K562 (cell line): ENCODE measurements around the gene S100G. TPM values are rescaled to one million over a fixed set of nuclear protein-coding genes. Genes with fewer than 3 reads are reported as not detected.
A peak's percentile ranks its signal among the peaks of the same experiment; 100 is the strongest.

Experiments
- ATAC-seq: fragments of 200-7000 bp; cut with Tn5 transposase; 3 replicates; pipeline ENCODE4 v1.9.1; 2020; ENCODE audit warnings: moderate library complexity
- BruUV-seq: library from RNA; stranded (reverse); fragments of 400-500 nt; replicated peaks from 2 replicates; lab custom pipeline; 2021; lab: Mats Ljungman, UMichigan
- CTCF ChIA-PET: fragments of 300-600 bp; formaldehyde crosslinking; extraction: SDS; loops from one replicate; lab custom pipeline; 2021; ENCODE audit warnings: low intra/inter-chr PET ratio; lab: Yijun Ruan, JAX
- POLR2A ChIA-PET: fragments of 300-600, 350-650 bp; sonication (Branson Sonifier 250); formaldehyde crosslinking; extraction: SDS; loops from one replicate; lab custom pipeline; 2021; ENCODE audit warnings: antibody characterized with exemption, inconsistent platforms; lab: Yijun Ruan, JAX
- DNase-seq, 4 experiments: peaks; one replicate each; pipeline versions ENCODE4 v3.0.0 to v3.0.0-alpha.2; 2011 to 2018; ENCODE audit warnings: low spot score in 3 of 4, mixed read lengths in 3 of 4; ENCODE audit errors: extremely low read depth in 1 of 4
- FAIRE-seq: peaks from 2 replicates; lab custom pipeline; 2011; peaks lifted over from hg19 to GRCh38; lab: Jason Lieb, UNC
- H2AFZ ChIP-seq: 2 replicates; pipeline ENCODE4 v1.6.0; 2011; ENCODE audit warnings: low read depth, low read length, control low read depth, inconsistent platforms
- H3K27ac ChIP-seq: fragments of 200-600 bp; 3 replicates; pipeline ENCODE4 v1.8.0; 2011; ENCODE audit warnings: low read depth, mild to moderate bottlenecking, control low read depth, inconsistent platforms, low read length, moderate library complexity, mixed read lengths; ENCODE audit errors: extremely low read depth
- H3K27me3 ChIP-seq, 2 experiments: fragments of 300-600 bp in 1 of 2; 2 replicates in 1 of 2; 3 replicates in 1 of 2; pipeline versions ENCODE4 v1.6.0 to v1.8.0; 2011; ENCODE audit warnings: inconsistent platforms in 2 of 2, low read length in 2 of 2, mild to moderate bottlenecking in 1 of 2, mixed read lengths in 1 of 2, moderate library complexity in 1 of 2; ENCODE audit not compliant: control insufficient read depth in 2 of 2, insufficient read depth in 2 of 2
- H3K36me3 ChIP-seq: fragments of 300-600 bp; 3 replicates; pipeline ENCODE4 v1.8.0; 2011; ENCODE audit warnings: mild to moderate bottlenecking, low read length, inconsistent platforms; ENCODE audit not compliant: control insufficient read depth, insufficient read depth
- H3K4me1 ChIP-seq, 2 experiments: fragments of 200-600 bp in 1 of 2; replicated peaks in 1 of 2; 2 replicates in 1 of 2; 3 replicates in 1 of 2; pipeline versions ENCODE4 v1.5.1 to v1.8.0; 2011; ENCODE audit warnings: inconsistent platforms in 2 of 2, low read length in 2 of 2, mild to moderate bottlenecking in 1 of 2, mixed read lengths in 1 of 2, moderate library complexity in 1 of 2; ENCODE audit not compliant: control insufficient read depth in 2 of 2, insufficient read depth in 2 of 2
- H3K4me2 ChIP-seq: 2 replicates; pipeline ENCODE4 v1.6.1; 2011; ENCODE audit warnings: low read length, control low read depth, inconsistent platforms, mixed read lengths; ENCODE audit not compliant: insufficient read depth
- H3K4me3 ChIP-seq: fragments of 200-600 bp; sonication (generic), shearing (Covaris generic); 2 replicates; pipeline ENCODE4 v1.5.1; 2016; ENCODE audit warnings: control low read depth, inconsistent platforms
- H3K79me2 ChIP-seq: fragments of 200-600 bp; 3 replicates; pipeline ENCODE4 v1.8.0; 2011; ENCODE audit warnings: low read length, inconsistent platforms; ENCODE audit not compliant: control insufficient read depth, insufficient read depth
- H3K9ac ChIP-seq, 2 experiments: 2 replicates each; pipeline versions ENCODE4 v1.6.0 to v1.6.1; 2011; ENCODE audit warnings: low read depth in 2 of 2, low read length in 2 of 2, control low read depth in 1 of 2, inconsistent platforms in 1 of 2, mild to moderate bottlenecking in 1 of 2, mixed read lengths in 1 of 2; ENCODE audit not compliant: insufficient read depth in 1 of 2
- H3K9me1 ChIP-seq: one replicate; pipeline ENCODE4 v1.6.0; 2011; ENCODE audit warnings: inconsistent platforms, mild to moderate bottlenecking, low read length, moderate library complexity; ENCODE audit not compliant: control insufficient read depth, insufficient read depth
- H3K9me3 ChIP-seq: replicated peaks from 2 replicates; pipeline ENCODE4 v1.5.1; 2011; ENCODE audit warnings: low read depth, low read length, inconsistent platforms; ENCODE audit not compliant: control insufficient read depth, insufficient read depth
- H4K20me1 ChIP-seq: replicated peaks from 2 replicates; pipeline ENCODE4 v1.6.1; 2011; ENCODE audit warnings: low read length, inconsistent platforms, mixed read lengths; ENCODE audit not compliant: control insufficient read depth, insufficient read depth
- ADNP ChIP-seq: fragments of 200-800 bp; sonication (Bioruptor generic); IDR thresholded peaks from 2 replicates; pipeline ENCODE4 v1.6.1; 2016; ENCODE audit warnings: missing genetic modification characterization, missing compliant biosample characterization
- ATF7 ChIP-seq: fragments of 450-650 bp; IDR thresholded peaks from 2 replicates; pipeline ENCODE4 v1.7.1; 2014; ENCODE audit warnings: mild to moderate bottlenecking, moderate library complexity
- CEBPG ChIP-seq, 3 experiments: fragments of 200-800 bp in 1 of 3; sonication (Bioruptor generic) in 1 of 3; sonication (generic) in 1 of 3; formaldehyde crosslinking in 1 of 3; IDR thresholded peaks in 2 of 3; conservative IDR thresholded peaks in 1 of 3; 2 replicates each; pipeline versions ENCODE4 v1.6.1 to v1.8.0; 2016 to 2022; ENCODE audit warnings: missing compliant biosample characterization in 2 of 3, missing genetic modification characterization in 2 of 3, mild to moderate bottlenecking in 1 of 3, missing genetic modification reagents in 1 of 3
- CTBP1 ChIP-seq: fragments of 450-650 bp; IDR thresholded peaks from 2 replicates; pipeline ENCODE4 v1.6.1; 2016; ENCODE audit warnings: borderline replicate concordance
- FOXA1 ChIP-seq: fragments of 450-650 bp; IDR thresholded peaks from 2 replicates; pipeline ENCODE4 v1.6.1; 2016; ENCODE audit warnings: mild to moderate bottlenecking, borderline replicate concordance
- HIVEP1 ChIP-seq: fragments of 250-450 bp; sonication (Bioruptor Pico); IDR thresholded peaks from 2 replicates; pipeline ENCODE4 v1.4.0; 2020; ENCODE audit warnings: mild to moderate bottlenecking
- HMG20B ChIP-seq: fragments of 250-450 bp; sonication (Bioruptor Pico); IDR thresholded peaks from 2 replicates; pipeline ENCODE4 v1.5.0; 2021; ENCODE audit warnings: mild to moderate bottlenecking
- NONO ChIP-seq, 2 experiments: fragments of 200-400 bp in 1 of 2; fragments of 450-650 bp in 1 of 2; formaldehyde crosslinking in 1 of 2; IDR thresholded peaks; 2 replicates each; pipeline ENCODE4 v1.6.1; 2017; ENCODE audit warnings: low read depth in 2 of 2, mild to moderate bottlenecking in 2 of 2, moderate library complexity in 2 of 2, low read length in 1 of 2
- POLR2AphosphoS5 ChIP-seq: IDR thresholded peaks from 2 replicates; pipeline ENCODE4 v1.6.1; 2011; ENCODE audit warnings: mild to moderate bottlenecking, low read depth, low read length, moderate library complexity; ENCODE audit not compliant: control insufficient read depth, insufficient read depth
- RAD21 ChIP-seq, 2 experiments: fragments of 250-450 bp in 1 of 2; fragments of 450-650 bp in 1 of 2; sonication (Bioruptor Pico) in 1 of 2; formaldehyde crosslinking in 1 of 2; IDR thresholded peaks in 1 of 2; conservative IDR thresholded peaks in 1 of 2; 2 replicates each; pipeline versions ENCODE4 v1.4.0 to v1.8.0; 2020 to 2022; ENCODE audit warnings: mild to moderate bottlenecking in 2 of 2, moderate library complexity in 1 of 2
- RBFOX2 ChIP-seq: fragments of 200-400 bp; formaldehyde crosslinking; IDR thresholded peaks from 2 replicates; pipeline ENCODE4 v1.6.1; 2017; ENCODE audit warnings: low read depth, mild to moderate bottlenecking, low read length, moderate library complexity
- RBM34 ChIP-seq: fragments of 200-400 bp; formaldehyde crosslinking; IDR thresholded peaks from 2 replicates; pipeline ENCODE4 v1.6.1; 2018; ENCODE audit warnings: low read length, borderline replicate concordance; ENCODE audit not compliant: insufficient read depth
- ZNF121 ChIP-seq: sonication (generic); formaldehyde crosslinking; conservative IDR thresholded peaks from 2 replicates; pipeline ENCODE4 v1.8.0; 2022; ENCODE audit warnings: missing genetic modification reagents
- ZNF780A ChIP-seq: fragments of 250-450 bp; sonication (Bioruptor Pico); IDR thresholded peaks from 2 replicates; pipeline ENCODE4 v1.5.0; 2021; ENCODE audit warnings: mild to moderate bottlenecking
- in situ Hi-C: fragments of 300-500 bp; cut with MboI; formaldehyde crosslinking; loops from 4 replicates; pipeline ENCODE4 v1.15.0; 2018; ENCODE audit warnings: inconsistent platforms, mixed read lengths
- intact Hi-C: fragments of 100-400 bp; cut with micrococcal nuclease; formaldehyde crosslinking; loops from 2 replicates; pipeline ENCODE4 v1.14.2; 2022
- polyA plus RNA-seq, 8 experiments: library from polyadenylated mRNA; depleted of rRNA in 4 of 8; stranded (reverse) in 5 of 8; unstranded in 3 of 8; fragments of >200 nt; fragmentation: Nextera tagmentation in 2 of 8; fragmentation: Illumina TruSeq in 1 of 8; extraction: Ambion mirVana in 2 of 8; extraction: Trizol in 1 of 8; gene quantifications; 2 replicates each; pipeline versions ENCODE4 v1.2.1 to v1.2.3, GENCODE V29; 2011 to 2014; ENCODE audit warnings: inconsistent platforms in 1 of 8, missing spikeins in 1 of 8
- total RNA-seq, 7 experiments: library from RNA; depleted of rRNA in 6 of 7; stranded (reverse); fragments of >200 nt in 6 of 7; fragmentation: Illumina TruSeq in 2 of 7; extraction: Trizol in 2 of 7; gene quantifications; 2 replicates each; pipeline versions ENCODE4 v1.2.1 to v1.2.3, GENCODE V29; 2011 to 2021; ENCODE audit warnings: low replicate concordance in 1 of 7
- TF ChIP-seq, protein P1 (sequence below): fragments of 450-650 bp; formaldehyde crosslinking; IDR thresholded peaks from 2 replicates; pipeline ENCODE4 v1.4.0; 2020; ENCODE audit warnings: mild to moderate bottlenecking, moderate library complexity
- TF ChIP-seq, protein P2 (sequence below): fragments of 450-650 bp; IDR thresholded peaks from 2 replicates; pipeline ENCODE4 v1.7.0; 2016; ENCODE audit warnings: borderline replicate concordance
- TF ChIP-seq, protein P3 (sequence below): fragments of 250-450 bp; sonication (Bioruptor Pico); IDR thresholded peaks from 2 replicates; pipeline ENCODE4 v1.5.0; 2020; ENCODE audit warnings: mild to moderate bottlenecking

Gene S100G
- total and polyA plus RNA-seq, 9 of the 15 experiments (the other 6 are each of a cell fraction or from before 2014, with no cell fraction given) = not detected

DNA sequence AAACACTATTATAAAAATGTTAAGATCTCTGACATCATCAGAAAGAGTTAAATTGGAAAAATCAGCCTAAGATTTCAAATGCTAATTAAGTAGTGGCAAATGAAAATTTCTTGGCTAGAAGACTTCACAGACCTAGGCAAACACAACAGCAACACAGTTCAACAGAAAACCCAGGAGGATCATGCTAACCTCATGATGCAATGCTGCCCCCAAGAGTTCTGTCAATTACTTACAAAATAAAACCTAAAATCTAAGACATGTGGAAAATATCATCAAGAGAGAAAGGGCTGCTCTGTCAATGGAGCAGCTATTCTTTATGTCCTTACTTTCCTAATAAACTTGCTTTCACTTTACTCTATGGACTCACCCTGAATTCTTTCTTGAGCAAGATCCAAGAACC, 21.0 kb downstream of the S100G start:
- H2AFZ ChIP-seq = no peak overlapping the region
- peaks cover 18% of the 10 kb centered on the region; the same call in 2 of the 3 replicates for H3K36me3 ChIP-seq
- no peak overlapping the region for H3K27ac ChIP-seq
- no peaks in the 10 kb centered on the region for H3K79me2 ChIP-seq
- no peak overlapping the region for H3K4me2 ChIP-seq
- peak; percentile 42 to 59 (median 48) for DNase-seq
- H3K4me1 ChIP-seq = no peaks in the 10 kb centered on the region
- ChIA-PET CTCF (interaction anchor here (1.5 kb wide), 1 partner anchor 226 kb away, joined by 5 read pairs; no protein-coding TSS in a partner anchor), POLR2A (no interaction called here)
- BruUV-seq = no TSS peak
- H4K20me1 ChIP-seq = no peaks in the 10 kb centered on the region
- H3K27me3 ChIP-seq = no peaks in the 10 kb centered on the region
- H3K4me3 ChIP-seq = no peak overlapping the region
- H3K9me1 ChIP-seq = no peaks in the 10 kb centered on the region
- peak; percentile 70 for FAIRE-seq
- ATAC-seq = peak; percentile 86
- in situ Hi-C loops = loop anchor here (25.0 kb wide), 1 partner anchor 409 kb away; no protein-coding TSS in a partner anchor
- no peaks in the 10 kb centered on the region for H3K9me3 ChIP-seq
- intact Hi-C loops = loop anchor here (2.0 kb wide), 2 partner anchors 42 to 234 kb away; no protein-coding TSS in a partner anchor
- no peak overlapping the region for H3K9ac ChIP-seq
- TF ChIP-seq FOXA1 (no peak), HMG20B (CRISPR knock-in tag) (no peak), POLR2AphosphoS5 (no peak), NONO (IDR thresholded peaks at IDR 0.05; ENCODE audit: low read depth in 2 of 2, low read length in 1 of 2) (no peak), ZNF780A (CRISPR knock-in tag) (no peak), ZNF121 (CRISPR knock-in tag) (no peak), ATF7 (no peak), CTBP1 (no peak), RBM34 (no peak), ADNP (tag) (no peak), RBFOX2 (no peak), CEBPG (CRISPR knock-in tag; IDR thresholded peaks at IDR 0.05) (no peak), CEBPG (tag; conservative IDR thresholded peaks at IDR 0.05 in 1 of 2, IDR thresholded peaks at IDR 0.05 in 1 of 2) (peak in 1 of 2 experiments; percentile 57; a peak in 2 of 4 replicates), HIVEP1 (no peak), RAD21 (CRISPR knock-in tag; conservative IDR thresholded peaks at IDR 0.05 in 1 of 2, IDR thresholded peaks at IDR 0.05 in 1 of 2) (peak; percentile 70)
- TF ChIP-seq, protein P1, sequence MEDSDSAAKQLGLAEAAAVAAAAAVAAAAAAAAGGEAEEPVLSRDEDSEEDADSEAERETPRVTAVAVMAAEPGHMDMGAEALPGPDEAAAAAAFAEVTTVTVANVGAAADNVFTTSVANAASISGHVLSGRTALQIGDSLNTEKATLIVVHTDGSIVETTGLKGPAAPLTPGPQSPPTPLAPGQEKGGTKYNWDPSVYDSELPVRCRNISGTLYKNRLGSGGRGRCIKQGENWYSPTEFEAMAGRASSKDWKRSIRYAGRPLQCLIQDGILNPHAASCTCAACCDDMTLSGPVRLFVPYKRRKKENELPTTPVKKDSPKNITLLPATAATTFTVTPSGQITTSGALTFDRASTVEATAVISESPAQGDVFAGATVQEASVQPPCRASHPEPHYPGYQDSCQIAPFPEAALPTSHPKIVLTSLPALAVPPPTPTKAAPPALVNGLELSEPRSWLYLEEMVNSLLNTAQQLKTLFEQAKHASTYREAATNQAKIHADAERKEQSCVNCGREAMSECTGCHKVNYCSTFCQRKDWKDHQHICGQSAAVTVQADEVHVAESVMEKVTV (CRISPR knock-in tag) = peak; percentile 68
- TF ChIP-seq, protein P2, sequence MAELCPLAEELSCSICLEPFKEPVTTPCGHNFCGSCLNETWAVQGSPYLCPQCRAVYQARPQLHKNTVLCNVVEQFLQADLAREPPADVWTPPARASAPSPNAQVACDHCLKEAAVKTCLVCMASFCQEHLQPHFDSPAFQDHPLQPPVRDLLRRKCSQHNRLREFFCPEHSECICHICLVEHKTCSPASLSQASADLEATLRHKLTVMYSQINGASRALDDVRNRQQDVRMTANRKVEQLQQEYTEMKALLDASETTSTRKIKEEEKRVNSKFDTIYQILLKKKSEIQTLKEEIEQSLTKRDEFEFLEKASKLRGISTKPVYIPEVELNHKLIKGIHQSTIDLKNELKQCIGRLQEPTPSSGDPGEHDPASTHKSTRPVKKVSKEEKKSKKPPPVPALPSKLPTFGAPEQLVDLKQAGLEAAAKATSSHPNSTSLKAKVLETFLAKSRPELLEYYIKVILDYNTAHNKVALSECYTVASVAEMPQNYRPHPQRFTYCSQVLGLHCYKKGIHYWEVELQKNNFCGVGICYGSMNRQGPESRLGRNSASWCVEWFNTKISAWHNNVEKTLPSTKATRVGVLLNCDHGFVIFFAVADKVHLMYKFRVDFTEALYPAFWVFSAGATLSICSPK = no peak
- TF ChIP-seq, protein P3, sequence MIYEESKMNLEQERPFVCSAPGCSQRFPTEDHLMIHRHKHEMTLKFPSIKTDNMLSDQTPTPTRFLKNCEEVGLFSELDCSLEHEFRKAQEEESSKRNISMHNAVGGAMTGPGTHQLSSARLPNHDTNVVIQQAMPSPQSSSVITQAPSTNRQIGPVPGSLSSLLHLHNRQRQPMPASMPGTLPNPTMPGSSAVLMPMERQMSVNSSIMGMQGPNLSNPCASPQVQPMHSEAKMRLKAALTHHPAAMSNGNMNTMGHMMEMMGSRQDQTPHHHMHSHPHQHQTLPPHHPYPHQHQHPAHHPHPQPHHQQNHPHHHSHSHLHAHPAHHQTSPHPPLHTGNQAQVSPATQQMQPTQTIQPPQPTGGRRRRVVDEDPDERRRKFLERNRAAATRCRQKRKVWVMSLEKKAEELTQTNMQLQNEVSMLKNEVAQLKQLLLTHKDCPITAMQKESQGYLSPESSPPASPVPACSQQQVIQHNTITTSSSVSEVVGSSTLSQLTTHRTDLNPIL (CRISPR knock-in tag) = no peak
